H9 (cell line): ENCODE data around the gene IL1R2. TPM values are rescaled to one million over a fixed set of nuclear protein-coding genes. Genes with fewer than 3 reads are reported as not detected.

Source experiments
- DNase-seq: peaks from one replicate; pipeline ENCODE4 v3.0.0-alpha.2; 2017
- H2AFZ ChIP-seq: one replicate; pipeline ENCODE4 v1.6.1; 2013; ENCODE audit warnings: mild to moderate bottlenecking, low read length, control low read depth, moderate library complexity
- H2AK5ac ChIP-seq: 2 replicates; pipeline ENCODE4 v1.6.1; 2013; ENCODE audit warnings: low read length, control low read depth, mixed read lengths; ENCODE audit not compliant: insufficient read length
- H2BK120ac ChIP-seq: one replicate; pipeline ENCODE4 v1.6.1; 2013; ENCODE audit warnings: low read depth, mild to moderate bottlenecking, low read length, control low read depth, inconsistent platforms; ENCODE audit not compliant: poor library complexity, severe bottlenecking
- H2BK12ac ChIP-seq: 2 replicates; pipeline ENCODE4 v1.6.1; 2013; ENCODE audit warnings: low read length, control low read depth, mixed read lengths, low read depth; ENCODE audit not compliant: insufficient read length
- H2BK15ac ChIP-seq: 2 replicates; pipeline ENCODE4 v1.6.1; 2013; ENCODE audit warnings: low read depth, low read length, control low read depth
- H2BK20ac ChIP-seq: one replicate; pipeline ENCODE4 v1.6.1; 2013; ENCODE audit warnings: low read depth, mild to moderate bottlenecking, low read length, control low read depth, inconsistent platforms; ENCODE audit not compliant: poor library complexity, severe bottlenecking
- H2BK5ac ChIP-seq: 2 replicates; pipeline ENCODE4 v1.6.1; 2013; ENCODE audit warnings: low read length, control low read depth, mixed read lengths; ENCODE audit not compliant: insufficient read length
- H3K14ac ChIP-seq: 2 replicates; pipeline ENCODE4 v1.6.1; 2013; ENCODE audit warnings: low read length, control low read depth; ENCODE audit not compliant: insufficient read depth
- H3K18ac ChIP-seq: 2 replicates; pipeline ENCODE4 v1.6.1; 2013; ENCODE audit warnings: low read depth, mild to moderate bottlenecking, mixed read lengths, low read length, control low read depth; ENCODE audit not compliant: insufficient read length
- H3K23ac ChIP-seq: 2 replicates; pipeline ENCODE4 v1.6.1; 2013; ENCODE audit warnings: low read length, control low read depth, mixed read lengths, low read depth; ENCODE audit not compliant: insufficient read length
- H3K23me2 ChIP-seq: 2 replicates; pipeline ENCODE4 v1.6.1; 2013; ENCODE audit warnings: low read depth, mild to moderate bottlenecking, mixed read lengths, low read length, control low read depth; ENCODE audit not compliant: insufficient read length, poor library complexity, severe bottlenecking
- H3K27ac ChIP-seq: 2 replicates; pipeline ENCODE4 v1.5.1; 2013; ENCODE audit warnings: low read length, control low read depth, mixed read lengths, low read depth; ENCODE audit not compliant: insufficient read length
- H3K27me3 ChIP-seq: 2 replicates; pipeline ENCODE4 v1.6.1; 2013; ENCODE audit warnings: low read length, control low read depth, inconsistent platforms; ENCODE audit not compliant: insufficient read depth
- H3K4ac ChIP-seq: 2 replicates; pipeline ENCODE4 v1.6.1; 2013; ENCODE audit warnings: low read depth, mild to moderate bottlenecking, control low read depth, inconsistent platforms, low read length, moderate library complexity
- H3K4me1 ChIP-seq: 2 replicates; pipeline ENCODE4 v1.6.1; 2013; ENCODE audit warnings: low read length, control low read depth, inconsistent platforms; ENCODE audit not compliant: insufficient read depth
- H3K4me2 ChIP-seq: 2 replicates; pipeline ENCODE4 v1.6.1; 2013; ENCODE audit warnings: low read length, control low read depth, mixed read lengths; ENCODE audit not compliant: insufficient read length, insufficient read depth
- H3K56ac ChIP-seq: 2 replicates; pipeline ENCODE4 v1.6.1; 2013; ENCODE audit warnings: low read depth, mild to moderate bottlenecking, mixed read lengths, low read length, control low read depth; ENCODE audit not compliant: insufficient read length
- H3K79me1 ChIP-seq: 2 replicates; pipeline ENCODE4 v1.6.1; 2013; ENCODE audit warnings: low read depth, mild to moderate bottlenecking, moderate library complexity, low read length, control low read depth, inconsistent platforms; ENCODE audit not compliant: insufficient read depth, poor library complexity, severe bottlenecking
- H3K79me2 ChIP-seq: 2 replicates; pipeline ENCODE4 v1.6.1; 2013; ENCODE audit warnings: low read length, control low read depth, inconsistent platforms; ENCODE audit not compliant: insufficient read depth
- H3K9ac ChIP-seq: 2 replicates; pipeline ENCODE4 v1.6.1; 2013; ENCODE audit warnings: low read length, control low read depth, mixed read lengths; ENCODE audit not compliant: insufficient read length; ENCODE audit errors: extremely low read depth
- H3K9me3 ChIP-seq: one replicate; pipeline ENCODE4 v1.6.1; 2013; ENCODE audit warnings: low read depth, low read length, inconsistent platforms; ENCODE audit not compliant: control insufficient read depth
- H3T11ph ChIP-seq: one replicate; pipeline ENCODE4 v1.6.1; 2013; ENCODE audit warnings: mild to moderate bottlenecking, low read length, control low read depth, inconsistent platforms
- H4K20me1 ChIP-seq: one replicate; pipeline ENCODE4 v1.6.1; 2013; ENCODE audit not compliant: control insufficient read depth, insufficient read length, insufficient read depth
- H4K5ac ChIP-seq: 2 replicates; pipeline ENCODE4 v1.6.1; 2013; ENCODE audit warnings: low read depth, mild to moderate bottlenecking, mixed read lengths, low read length, control low read depth; ENCODE audit not compliant: insufficient read length
- H4K8ac ChIP-seq: replicated peaks from 2 replicates; pipeline ENCODE4 v1.6.1; 2013; ENCODE audit warnings: low read length, control low read depth, mixed read lengths, low read depth; ENCODE audit not compliant: insufficient read length
- H4K91ac ChIP-seq: 2 replicates; pipeline ENCODE4 v1.6.1; 2013; ENCODE audit warnings: low read depth, mild to moderate bottlenecking, moderate library complexity, mixed read lengths, low read length, control low read depth; ENCODE audit not compliant: insufficient read length
- H3K27ac Mint-ChIP-seq, 3 experiments: 2 replicates in 2 of 3; 3 replicates in 1 of 3; pipeline ENCODE4 v1.8.0; 2020 to 2021; ENCODE audit warnings: mixed read lengths in 3 of 3, mild to moderate bottlenecking in 1 of 3, moderate library complexity in 1 of 3
- H3K27me3 Mint-ChIP-seq: 2 replicates; pipeline ENCODE4 v1.8.0; 2021; ENCODE audit warnings: low read depth, mild to moderate bottlenecking, moderate library complexity, mixed read lengths
- H3K36me3 Mint-ChIP-seq, 3 experiments: 2 replicates in 2 of 3; 3 replicates in 1 of 3; pipeline ENCODE4 v1.8.0; 2020 to 2021; ENCODE audit warnings: low read depth in 3 of 3, mixed read lengths in 3 of 3; ENCODE audit not compliant: insufficient read depth in 1 of 3
- H3K4me1 Mint-ChIP-seq, 2 experiments: 2 replicates each; pipeline ENCODE4 v1.8.0; 2020; ENCODE audit warnings: mixed read lengths in 2 of 2
- H3K4me3 Mint-ChIP-seq, 2 experiments: 2 replicates in 1 of 2; 3 replicates in 1 of 2; pipeline ENCODE4 v1.8.0; 2020 to 2021; ENCODE audit warnings: mild to moderate bottlenecking in 2 of 2, mixed read lengths in 2 of 2, moderate library complexity in 1 of 2
- H3K9me3 Mint-ChIP-seq, 2 experiments: 2 replicates in 1 of 2; 3 replicates in 1 of 2; pipeline ENCODE4 v1.8.0; 2020; ENCODE audit warnings: mild to moderate bottlenecking in 2 of 2, mixed read lengths in 2 of 2, moderate library complexity in 1 of 2
- CTCF ChIP-seq: fragments of 200-600 bp; sonication (generic); conservative IDR thresholded peaks from 3 replicates; pipeline ENCODE4 v1.8.0; 2021; ENCODE audit warnings: antibody characterized with exemption, mild to moderate bottlenecking
- WGBS: extraction: QIAGEN DNeasy Blood & Tissue Kit; methylation state at CpG from one replicate; pipeline ENCODE4 v1.1.7; 2013; ENCODE audit warnings: missing lambda C conversion rate, low lambda C conversion rate, mixed read lengths; ENCODE audit not compliant: insufficient read length; ENCODE audit errors: extremely low coverage; 5-methylcytosine and 5-hydroxymethylcytosine counted together
- total RNA-seq: library from RNA; stranded (reverse); gene quantifications from 2 replicates; pipeline ENCODE4 v1.2.1, GENCODE V29; 2021

Gene IL1R2
- total RNA-seq, 1 experiment from 2014 or later: not detected

GRCh38 chr2:102043560-102043959, 51.8 kb downstream of the IL1R2 start:
- no peak overlapping the region for H4K8ac ChIP-seq
- Mint-ChIP-seq H3K27ac (no peak overlapping the region), H3K27me3 (peaks cover 12% of the 10 kb centered on the region), H3K4me3 (no peak overlapping the region), H3K9me3 (peaks cover 4% of the 10 kb centered on the region in 2 experiments; a peak in 2 of 5 replicates), H3K36me3 (no peaks in the 10 kb centered on the region; a peak in 1 of 7 replicates), H3K4me1 (no peaks in the 10 kb centered on the region)
- TF ChIP-seq CTCF: no peak
- no peak for DNase-seq
- H3K14ac ChIP-seq: no peak overlapping the region
- no peak overlapping the region for H3K23ac ChIP-seq
- H2BK15ac ChIP-seq: no peak overlapping the region
- no peaks in the 10 kb centered on the region for H3K23me2 ChIP-seq
- no peak overlapping the region for H3K9ac ChIP-seq
- H2BK20ac ChIP-seq: no peak overlapping the region
- no peak overlapping the region for H3K56ac ChIP-seq
- no peak overlapping the region for H3K27ac ChIP-seq
- no peaks in the 10 kb centered on the region for H3K4me1 ChIP-seq
- H2BK5ac ChIP-seq: no peak overlapping the region
- no peaks in the 10 kb centered on the region; the same call in 1 of the 2 replicates for H3K27me3 ChIP-seq
- H3T11ph ChIP-seq: no peak overlapping the region
- no peak overlapping the region for H2AK5ac ChIP-seq
- H3K79me1 ChIP-seq: no peaks in the 10 kb centered on the region
- H2BK120ac ChIP-seq: no peak overlapping the region
- no peaks in the 10 kb centered on the region for H4K20me1 ChIP-seq
- no peak overlapping the region for H3K4me2 ChIP-seq
- no peak overlapping the region for H3K18ac ChIP-seq
- H3K4ac ChIP-seq: no peak overlapping the region
- H4K5ac ChIP-seq: no peak overlapping the region
- H2AFZ ChIP-seq: no peak overlapping the region
- H2BK12ac ChIP-seq: no peak overlapping the region
- no CpG with 5 or more reads among the region's 1 CpG for WGBS
- no peaks in the 10 kb centered on the region for H3K9me3 ChIP-seq
- no peaks in the 10 kb centered on the region for H3K79me2 ChIP-seq
- H4K91ac ChIP-seq: no peak overlapping the region
